ENCODE measurements around the gene KBTBD13.
"Not testable (repeated sequence)": the region's sequence is repeated elsewhere in the genome, so short reads cannot be mapped to it uniquely, and the experiment has no call there.

KBTBD13 gene

GRCh38 chr15:65071381-65071811, 5.2 kb upstream of the KBTBD13 start:
- no peak for DNase-seq

- no peak for DNase-seq
Observed at GRCh38 chr15:65072027-65072426, 4.5 kb upstream of the KBTBD13 start.

GRCh38 chr15:65072617-65073016, 3.9 kb upstream of the KBTBD13 start:
- DNase-seq, result no peak

GRCh38 chr15:65074946-65075345, 1.6 kb upstream of the KBTBD13 start:
- not testable (repeated sequence) for DNase-seq

GRCh38 chr15:65075607-65076395, 745 bp upstream of the KBTBD13 start:
- DNase-seq, result not testable (repeated sequence)

- DNase-seq, result no peak
Observed at GRCh38 chr15:65077291-65077980, 890 bp downstream of the KBTBD13 start.

- DNase-seq, result peak; percentile 47
Observed at GRCh38 chr15:65077981-65078352, 1.4 kb downstream of the KBTBD13 start.

- DNase-seq, result no peak
Observed at GRCh38 chr15:65079580-65079979, 3.0 kb downstream of the KBTBD13 start.

GRCh38 chr15:65081270-65081669, 4.7 kb downstream of the KBTBD13 start:
- no peak for DNase-seq

GRCh38 chr15:65081758-65082157, 5.2 kb downstream of the KBTBD13 start:
- DNase-seq, result no peak

GRCh38 chr15:65082303-65082953, 5.9 kb downstream of the KBTBD13 start:
- no peak for DNase-seq

- DNase-seq, result no peak
Observed at GRCh38 chr15:65083262-65083701, 6.7 kb downstream of the KBTBD13 start.

- no peak for DNase-seq
Observed at GRCh38 chr15:65084500-65085206, 8.1 kb downstream of the KBTBD13 start.

GRCh38 chr15:65085207-65085753, 8.7 kb downstream of the KBTBD13 start:
- no peak for DNase-seq

- DNase-seq, result no peak
Observed at GRCh38 chr15:65085990-65086679, 9.6 kb downstream of the KBTBD13 start.

GRCh38 chr15:65086680-65087111, 10.2 kb downstream of the KBTBD13 start:
- no peak for DNase-seq

GRCh38 chr15:65087411-65087810, 10.9 kb downstream of the KBTBD13 start:
- DNase-seq, result no peak

GRCh38 chr15:65087873-65088642, 11.5 kb downstream of the KBTBD13 start:
- DNase-seq, result no peak

- DNase-seq, result no peak
Observed at GRCh38 chr15:65088643-65089021, 12.1 kb downstream of the KBTBD13 start.

GRCh38 chr15:65089206-65089824, 12.8 kb downstream of the KBTBD13 start:
- no peak for DNase-seq

Measured in MV-4-11 (cell line).